ENCODE data around the gene STX16.
A peak's percentile ranks its signal among the peaks of the same experiment; 100 is the strongest.

Gene STX16

GRCh38 chr20:58618351-58619076 lies 32.6 kb upstream of the STX16 start:
- no peak for DNase-seq (ENCODE audit: low spot score)
- FAIRE-seq = no peak

DNA sequence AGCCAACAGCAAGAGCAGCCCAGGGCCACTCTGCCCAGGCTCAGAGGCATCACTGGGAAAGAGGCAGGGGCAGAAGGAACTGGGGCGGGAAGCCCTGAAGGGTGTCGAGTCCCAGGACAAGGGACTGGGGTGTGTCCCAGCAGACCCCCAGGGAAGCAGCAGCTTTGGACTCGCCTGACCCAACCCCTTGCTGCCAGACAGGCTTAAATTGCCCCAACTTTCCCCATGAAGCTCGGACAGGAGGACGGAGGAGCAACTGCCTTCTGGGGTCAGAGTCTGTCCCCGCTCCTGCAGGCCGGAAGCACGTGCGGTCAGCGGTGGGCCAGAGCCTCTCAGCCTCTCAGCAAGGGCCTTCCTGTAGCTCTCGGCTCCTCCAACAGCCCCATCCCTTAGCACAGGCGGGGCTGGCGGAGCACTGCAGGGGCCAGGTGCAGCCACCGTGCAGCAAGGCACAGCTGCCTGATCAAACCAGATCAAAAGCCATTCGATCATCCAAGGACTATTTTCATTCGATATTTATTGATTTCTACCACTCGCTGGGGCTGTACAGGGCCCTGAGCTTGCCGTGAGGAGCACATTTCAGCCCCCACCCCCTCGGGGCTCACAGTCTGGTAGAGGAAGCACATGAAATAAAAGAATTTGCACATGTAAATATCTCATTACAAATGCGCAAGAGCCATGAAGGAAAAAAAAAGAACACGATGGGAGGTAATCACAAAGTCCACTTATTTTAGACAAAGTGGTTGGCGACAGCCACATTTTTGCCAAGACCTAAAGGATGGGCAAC lies 31.8 kb upstream of the STX16 start:
- DNase-seq (ENCODE audit: low spot score) (no peak), FAIRE-seq (no peak)

GRCh38 chr20:58619864-58620431 lies 31.1 kb upstream of the STX16 start:
- no peak for FAIRE-seq

GRCh38 chr20:58621906-58622548 lies 29.1 kb upstream of the STX16 start:
- FAIRE-seq = no peak
- no peak for DNase-seq (ENCODE audit: low spot score)

More at GRCh38 chr20:58619864-58620431, 31.1 kb upstream of the STX16 start:
- no peak for DNase-seq (ENCODE audit: low spot score)

GRCh38 chr20:58622671-58623578 lies 28.2 kb upstream of the STX16 start:
- DNase-seq (ENCODE audit: low spot score) (peak; percentile 94), FAIRE-seq (peak; percentile 97)

DNA sequence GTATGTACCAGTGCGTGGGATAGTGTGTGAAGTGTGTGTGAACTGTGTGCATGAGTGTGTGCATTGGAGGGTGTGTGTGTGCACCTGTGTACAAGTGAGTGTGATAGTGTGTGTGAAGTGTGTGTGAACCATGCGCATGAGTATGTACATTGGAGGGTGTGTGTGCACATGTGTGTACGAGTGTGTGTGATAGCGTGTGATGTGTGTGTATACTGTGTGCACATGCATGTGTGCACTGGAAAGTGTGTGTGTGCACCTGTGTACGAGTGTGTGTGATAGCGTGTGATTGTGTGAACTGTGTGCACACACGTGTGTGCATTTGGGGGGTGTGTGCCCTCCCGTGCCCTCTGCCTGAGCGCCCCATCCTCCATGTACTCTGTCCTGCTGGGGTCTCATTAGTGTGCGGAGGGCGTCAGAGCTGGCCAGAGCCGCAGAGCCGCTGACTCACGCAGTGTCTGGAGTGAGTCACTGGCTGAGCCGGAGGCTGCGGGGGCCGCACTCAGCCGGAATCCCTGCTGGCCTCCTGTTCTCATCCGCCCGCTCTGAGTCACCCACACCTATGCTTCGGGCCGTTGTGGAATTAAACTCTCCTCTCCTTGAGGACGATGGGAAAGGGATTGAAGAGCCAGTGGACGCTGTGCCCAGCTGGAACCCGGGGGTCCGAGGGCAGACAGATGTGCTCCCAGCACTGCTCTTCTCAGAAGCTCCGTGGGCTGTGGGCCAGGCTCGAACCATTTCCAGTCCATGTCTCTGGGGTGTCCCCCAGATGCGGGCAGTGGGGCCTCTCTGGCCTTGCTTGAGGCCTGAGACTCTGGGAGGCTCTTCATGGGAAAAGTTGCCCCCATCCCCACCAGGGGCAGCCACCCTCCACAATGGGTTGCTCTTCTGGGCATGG lies 27.3 kb upstream of the STX16 start:
- FAIRE-seq = peak; percentile 93
- DNase-seq (ENCODE audit: low spot score) = peak; percentile 96

- FAIRE-seq = no peak
- no peak for DNase-seq (ENCODE audit: low spot score)
Observed at GRCh38 chr20:58624687-58625086, 26.4 kb upstream of the STX16 start.

DNA sequence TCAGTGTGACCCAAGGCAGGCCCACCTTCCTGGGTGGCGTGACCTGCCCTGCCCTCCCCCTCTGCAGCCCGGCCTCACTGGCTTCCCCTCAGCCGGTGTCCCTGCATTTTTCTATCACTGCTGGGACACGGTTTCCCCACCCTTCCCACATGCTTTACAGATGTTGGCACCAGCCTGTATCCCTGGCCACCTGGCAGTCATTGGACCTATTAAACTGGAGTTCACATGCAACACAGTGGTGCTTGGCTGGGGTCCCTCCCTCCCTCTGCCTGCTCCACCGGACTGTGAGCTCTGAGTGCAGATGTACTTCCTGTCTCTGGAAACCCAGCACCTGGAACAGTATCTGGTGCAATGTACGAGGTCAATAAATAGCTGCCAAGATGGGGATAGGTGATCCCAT lies 25.5 kb upstream of the STX16 start:
- FAIRE-seq (no peak), DNase-seq (ENCODE audit: low spot score) (no peak)

DNA sequence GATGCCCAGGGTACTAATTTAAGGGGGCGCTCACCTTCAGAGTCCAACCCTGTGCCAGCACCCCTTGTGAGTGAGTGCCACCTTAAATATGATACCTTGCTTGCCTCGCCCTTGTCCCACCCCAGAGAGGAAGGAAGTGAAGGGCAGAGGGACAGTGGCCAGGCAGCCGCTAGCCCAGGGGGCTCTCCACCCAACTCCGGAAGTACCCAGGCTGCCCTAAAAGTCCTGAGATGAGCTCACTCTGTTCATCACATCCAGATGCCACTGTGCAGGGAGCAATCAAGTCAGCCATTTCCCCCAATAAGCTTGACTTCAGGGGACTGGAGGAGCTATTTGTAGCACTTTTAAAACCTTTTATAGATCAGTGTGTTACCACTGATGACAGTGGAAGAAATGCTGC lies 25.0 kb upstream of the STX16 start:
- DNase-seq (ENCODE audit: low spot score) (no peak), FAIRE-seq (no peak)

DNA sequence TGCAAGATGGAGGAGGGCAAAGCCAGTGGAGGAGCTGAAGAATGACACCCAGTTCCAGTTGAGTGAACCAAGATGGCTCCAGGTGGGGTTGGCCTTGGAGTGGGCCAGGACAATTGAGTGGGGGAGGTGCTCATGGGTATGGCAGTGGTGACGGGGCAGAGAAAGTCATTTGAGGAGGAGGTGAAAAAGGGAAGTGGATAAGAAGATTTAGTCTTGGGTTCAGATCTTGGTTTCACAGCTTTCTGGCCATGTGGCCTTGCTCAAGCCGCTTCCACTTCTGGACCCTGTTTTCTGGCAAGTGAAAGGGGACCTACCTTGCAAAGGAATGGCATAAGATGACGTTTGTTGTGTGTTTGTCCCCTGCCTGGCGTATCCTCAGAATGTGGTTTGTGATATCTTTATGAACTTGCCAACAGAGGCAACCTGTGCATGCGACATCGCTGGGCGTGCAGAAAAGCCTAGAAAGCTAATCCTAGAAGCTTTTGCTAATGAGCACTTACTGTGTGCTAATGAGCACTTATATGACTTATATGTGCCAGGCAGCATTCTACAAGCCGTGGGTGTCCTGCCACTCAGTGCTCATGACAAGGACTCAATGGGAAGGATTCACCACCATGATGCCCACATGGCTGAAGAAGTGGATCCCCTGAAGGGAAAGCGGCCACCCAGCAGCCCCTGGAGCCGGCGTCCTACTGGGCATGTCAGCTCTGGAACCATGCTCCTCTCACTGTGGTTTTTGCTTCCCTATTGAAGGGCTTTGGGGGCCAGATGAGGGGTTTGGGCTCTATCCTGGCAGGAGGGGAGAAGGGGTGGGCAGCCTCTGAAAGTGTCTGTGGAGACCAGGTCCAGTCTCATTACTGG lies 23.6 kb upstream of the STX16 start:
- no peak for FAIRE-seq

DNA sequence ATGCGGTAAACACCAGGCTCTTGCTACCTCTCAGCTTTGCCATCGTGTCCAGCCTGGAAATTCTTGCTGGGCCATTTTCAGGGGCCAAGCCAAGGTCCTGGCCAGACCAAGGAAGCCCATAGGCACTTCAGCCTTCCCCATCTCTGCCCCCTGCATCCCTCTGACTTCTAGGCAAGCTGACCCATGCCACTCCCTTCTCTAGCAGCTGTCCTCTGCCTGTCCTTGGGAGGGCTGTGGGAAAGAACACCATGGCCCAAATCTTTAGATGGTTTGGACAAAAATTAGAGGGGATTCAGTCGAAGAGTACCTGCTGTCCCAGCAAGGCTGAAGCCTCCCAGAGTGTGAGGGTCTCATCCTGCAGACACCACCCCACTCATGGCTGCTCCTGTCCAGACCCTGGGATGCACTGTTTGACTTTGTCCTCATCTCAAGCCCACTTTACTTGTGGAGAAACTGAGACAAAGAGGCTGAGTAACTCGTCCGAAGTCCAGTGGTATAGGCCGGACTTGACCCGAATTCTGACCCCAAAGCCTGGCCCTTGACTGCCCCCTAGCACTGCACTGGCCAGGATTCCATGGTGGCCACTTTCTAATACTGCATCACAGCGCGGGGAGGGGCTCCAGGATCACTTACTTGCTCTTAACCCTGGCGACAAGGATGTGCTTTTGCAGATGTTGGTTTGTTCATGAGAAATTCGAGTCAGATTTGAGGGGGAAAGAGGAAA lies 22.4 kb upstream of the STX16 start:
- DNase-seq (ENCODE audit: low spot score) (no peak), FAIRE-seq (no peak)

More for the DNA sequence above, 23.6 kb upstream of the STX16 start:
- no peak for DNase-seq (ENCODE audit: low spot score)

DNA sequence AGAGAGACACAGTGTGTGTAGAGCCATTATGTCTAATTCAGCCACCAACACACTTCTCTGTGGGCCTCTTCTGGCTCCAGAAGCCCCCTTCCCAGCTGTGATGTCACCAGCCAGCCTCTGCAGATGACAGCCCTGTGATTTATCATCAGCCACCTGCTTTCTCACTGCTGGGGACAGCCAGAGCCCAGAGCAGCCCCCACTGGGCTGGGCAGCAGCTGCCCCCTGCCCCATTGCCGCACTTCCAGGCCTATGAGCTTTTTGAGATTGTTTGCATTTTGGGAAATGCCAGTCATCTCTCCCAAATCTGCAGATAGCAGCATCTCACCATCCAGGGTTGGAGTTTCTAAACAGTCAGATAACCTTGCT lies 21.9 kb upstream of the STX16 start:
- FAIRE-seq (no peak), DNase-seq (ENCODE audit: low spot score) (no peak)

DNA sequence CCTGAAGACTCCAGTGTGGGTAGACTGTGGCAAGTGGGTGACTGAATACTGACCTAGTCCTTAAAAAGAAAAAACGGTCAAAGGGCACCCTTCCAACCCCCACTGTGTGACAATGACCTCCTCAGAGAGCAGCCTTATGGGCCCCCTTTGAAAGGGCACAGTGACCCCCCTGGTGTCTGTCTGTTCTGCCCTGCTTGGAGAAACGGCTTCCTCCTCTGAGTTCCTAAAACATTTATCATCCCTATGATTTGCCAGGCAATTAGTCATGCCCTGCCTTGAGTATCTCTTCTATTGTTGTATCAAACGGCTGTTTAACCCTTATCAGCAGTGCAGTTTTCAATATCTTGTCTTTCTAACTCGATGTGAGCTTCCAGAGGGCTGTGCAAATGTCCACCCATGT lies 21.0 kb upstream of the STX16 start:
- FAIRE-seq (peak; percentile 93), DNase-seq (ENCODE audit: low spot score) (peak; percentile 90)

DNA sequence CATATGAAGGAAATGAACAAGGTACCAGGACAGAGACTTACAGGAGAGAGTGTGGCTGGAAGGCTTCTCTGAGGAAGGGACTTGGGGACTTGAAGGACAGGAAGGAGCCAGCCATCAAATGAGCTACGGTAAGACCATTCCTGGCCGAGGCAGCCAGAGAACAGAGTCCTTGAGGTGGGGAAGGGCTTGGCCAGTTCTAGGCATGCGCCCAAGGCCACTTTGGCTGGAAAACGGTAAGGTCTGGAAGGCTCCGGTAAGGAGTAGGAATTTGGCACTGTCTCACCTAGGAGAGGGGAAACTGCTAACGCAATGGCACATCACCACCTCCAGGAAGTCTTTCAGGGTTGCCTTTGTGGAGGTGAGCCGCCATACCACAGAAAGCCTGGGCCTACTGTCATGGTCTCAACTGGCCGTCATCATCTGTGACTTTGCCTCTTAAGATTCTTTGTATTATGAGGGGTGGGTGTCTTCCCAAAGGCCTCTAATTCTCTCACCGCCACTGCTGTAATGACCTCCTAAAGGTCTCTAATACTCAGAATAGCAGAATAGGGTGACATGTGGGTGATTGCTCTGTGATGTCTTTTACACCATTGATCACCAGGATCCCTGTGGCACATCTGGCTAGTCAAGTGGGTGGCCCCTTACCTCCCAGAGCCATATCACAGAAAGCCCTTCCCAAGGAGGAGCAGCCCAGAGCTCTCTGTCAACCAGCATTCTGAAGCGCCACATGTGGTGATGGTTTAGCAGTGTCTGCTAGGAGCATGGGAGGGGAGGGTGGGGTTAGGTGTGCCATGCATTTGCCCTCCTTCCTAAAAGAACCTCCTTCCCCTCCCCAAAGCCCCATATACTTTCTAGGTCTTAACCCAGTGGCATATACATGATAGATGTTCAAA lies 17.7 kb upstream of the STX16 start:
- FAIRE-seq (no peak), DNase-seq (ENCODE audit: low spot score) (no peak)

- no peak for FAIRE-seq
- no peak for DNase-seq (ENCODE audit: low spot score)
Observed at GRCh38 chr20:58634059-58634458, 17.0 kb upstream of the STX16 start.

DNA sequence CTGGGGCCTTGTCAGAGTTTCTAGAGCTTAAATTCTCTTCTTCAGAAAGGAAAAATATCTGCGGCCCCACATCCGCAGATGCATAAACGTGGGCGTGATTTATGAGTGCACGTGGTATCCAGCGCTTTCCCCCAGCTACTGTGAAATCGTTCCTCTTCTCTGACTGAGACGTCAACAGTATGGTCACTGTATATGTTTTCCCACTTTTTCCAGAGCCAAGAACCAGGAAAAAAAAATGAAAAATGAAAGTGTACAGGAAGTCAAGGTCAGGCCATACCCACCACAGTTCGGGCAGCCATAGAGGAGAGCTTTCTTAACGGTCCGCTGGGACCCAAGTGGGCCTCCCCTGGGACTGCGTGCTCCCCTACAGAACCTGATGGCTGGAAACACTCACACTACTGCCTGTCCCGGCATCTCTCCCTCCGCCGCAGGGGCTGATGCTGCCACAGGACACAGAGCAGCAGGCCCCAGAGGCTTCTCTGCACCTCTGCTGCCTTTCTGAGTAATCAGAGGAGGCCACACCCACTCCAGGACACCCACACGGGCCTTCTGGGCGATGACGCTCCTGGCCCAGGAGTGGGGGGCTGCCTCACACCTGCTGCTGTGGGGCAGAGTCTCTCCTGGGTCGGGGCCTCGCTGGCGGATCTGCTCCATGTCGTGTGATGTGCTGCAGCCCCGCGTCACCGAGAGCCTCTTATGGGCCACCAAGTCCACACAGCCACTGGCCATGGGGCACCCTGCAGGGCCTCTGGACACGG lies 16.4 kb upstream of the STX16 start:
- DNase-seq (ENCODE audit: low spot score) (no peak), FAIRE-seq (no peak)

DNA sequence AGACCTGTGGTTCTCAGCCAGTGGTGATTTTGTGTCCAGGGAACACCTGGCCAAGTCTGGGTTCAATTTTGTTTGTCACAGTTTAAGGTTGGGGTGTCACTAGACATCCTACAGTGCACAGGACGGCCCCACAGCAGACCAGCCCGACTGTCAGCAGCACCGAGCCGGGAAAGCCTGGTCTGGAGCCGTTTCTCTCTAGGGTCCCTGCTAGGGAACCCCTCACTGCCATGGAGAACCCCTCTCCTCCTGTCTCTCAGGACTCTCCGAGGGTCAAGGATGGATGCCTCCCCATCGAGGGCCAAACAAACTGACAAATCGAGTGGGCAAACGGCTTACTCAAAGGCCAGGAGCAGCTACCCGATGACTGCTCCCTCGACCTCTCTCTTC lies 15.8 kb upstream of the STX16 start:
- FAIRE-seq (no peak), DNase-seq (ENCODE audit: low spot score) (no peak)
